HG02981 (cell line): Measurements from ENCODE around the gene SLC9A5.

Experiments used
- ATAC-seq: cut with Tn5 transposase; IDR thresholded peaks from one replicate; pipeline ENCODE4 v1.9.1; 2021; ENCODE audit warnings: mild to moderate bottlenecking, moderate library complexity; ENCODE audit not compliant: unreplicated experiment

SLC9A5 gene

DNA sequence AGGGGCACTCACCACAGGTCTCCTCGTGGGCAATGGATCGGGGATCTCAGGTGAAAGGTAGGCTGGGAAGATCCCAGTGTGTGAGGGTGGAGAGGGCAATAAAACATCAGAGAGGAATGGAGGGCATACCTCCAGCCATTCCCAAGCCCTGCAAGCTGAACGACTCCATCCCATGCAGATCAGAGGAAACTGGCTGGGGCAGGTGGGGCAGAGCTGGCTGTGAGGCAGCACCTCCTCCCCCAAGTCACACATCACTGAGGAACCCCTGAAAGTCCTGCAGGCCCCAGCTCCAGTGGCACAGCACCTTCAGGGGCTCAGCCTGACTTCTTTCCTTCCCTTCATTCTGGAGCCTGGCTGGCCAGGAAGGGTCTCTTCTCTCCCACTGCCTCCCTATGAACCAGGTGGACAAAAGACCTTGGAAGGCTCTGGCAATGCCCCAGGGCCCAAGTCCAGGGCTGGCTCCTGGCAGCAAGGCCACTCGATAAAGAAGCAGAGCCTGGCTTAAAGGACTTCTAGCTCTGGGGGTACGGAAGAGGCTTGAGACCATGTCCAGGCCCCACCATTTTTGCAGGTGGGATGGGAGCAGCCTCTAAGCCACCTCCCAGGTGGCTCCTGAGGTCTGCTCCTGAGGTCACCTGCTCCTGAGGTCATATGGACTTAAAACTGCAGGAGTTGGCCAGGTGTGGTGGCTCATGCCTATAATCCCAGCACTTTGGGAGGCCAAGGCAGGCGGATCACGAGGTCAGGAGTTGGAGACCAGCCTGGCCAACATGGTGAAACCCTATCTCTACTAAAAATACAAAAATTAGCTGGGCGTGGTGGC is 35.4 kb upstream of the SLC9A5 start:
- ATAC-seq = no peak

- ATAC-seq = no peak
Observed at GRCh38 chr16:67215706-67216105, 33.1 kb upstream of the SLC9A5 start.

- ATAC-seq = no peak
Observed at GRCh38 chr16:67216612-67217490, 31.9 kb upstream of the SLC9A5 start.

GRCh38 chr16:67223992-67224391 is 24.8 kb upstream of the SLC9A5 start:
- no peak for ATAC-seq

DNA sequence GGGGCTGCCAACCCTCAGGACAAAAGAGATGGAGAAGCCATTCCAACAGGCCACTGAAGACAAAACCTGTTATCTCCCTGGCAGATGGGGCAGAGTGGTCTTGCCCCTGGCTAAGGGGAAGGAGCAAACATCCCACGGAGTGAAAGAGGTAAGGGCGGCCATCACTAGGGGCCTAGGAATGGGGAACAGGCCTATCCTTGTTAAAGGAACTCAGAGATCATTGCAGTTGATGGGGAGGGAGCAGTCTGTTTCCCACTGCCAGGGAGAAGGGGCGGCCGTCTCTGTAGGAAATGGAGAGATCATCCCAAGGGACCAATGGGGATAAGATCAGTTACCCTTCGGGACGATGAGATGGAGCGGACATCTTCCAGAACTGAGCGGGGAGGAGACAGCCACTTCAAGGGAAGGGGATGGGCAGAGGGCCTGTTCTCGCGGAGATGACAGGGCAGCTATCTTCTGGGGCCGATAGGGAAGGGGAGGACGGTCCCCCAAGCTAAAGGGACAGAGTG is 22.4 kb upstream of the SLC9A5 start:
- ATAC-seq = no peak

- ATAC-seq = peak; percentile 94
Observed at GRCh38 chr16:67226804-67227566, 21.8 kb upstream of the SLC9A5 start, which contains the start of gene TMEM208. TMEM208 (plus strand) TSS chr16:67227130; CDS start chr16:67227219, 89 bp downstream.

- no peak for ATAC-seq
Observed at GRCh38 chr16:67227567-67227921, 21.2 kb upstream of the SLC9A5 start.

- ATAC-seq = no peak
Observed at GRCh38 chr16:67228034-67228785, 20.6 kb upstream of the SLC9A5 start.

- ATAC-seq = no peak
Observed at GRCh38 chr16:67228905-67229304, 19.9 kb upstream of the SLC9A5 start.

DNA sequence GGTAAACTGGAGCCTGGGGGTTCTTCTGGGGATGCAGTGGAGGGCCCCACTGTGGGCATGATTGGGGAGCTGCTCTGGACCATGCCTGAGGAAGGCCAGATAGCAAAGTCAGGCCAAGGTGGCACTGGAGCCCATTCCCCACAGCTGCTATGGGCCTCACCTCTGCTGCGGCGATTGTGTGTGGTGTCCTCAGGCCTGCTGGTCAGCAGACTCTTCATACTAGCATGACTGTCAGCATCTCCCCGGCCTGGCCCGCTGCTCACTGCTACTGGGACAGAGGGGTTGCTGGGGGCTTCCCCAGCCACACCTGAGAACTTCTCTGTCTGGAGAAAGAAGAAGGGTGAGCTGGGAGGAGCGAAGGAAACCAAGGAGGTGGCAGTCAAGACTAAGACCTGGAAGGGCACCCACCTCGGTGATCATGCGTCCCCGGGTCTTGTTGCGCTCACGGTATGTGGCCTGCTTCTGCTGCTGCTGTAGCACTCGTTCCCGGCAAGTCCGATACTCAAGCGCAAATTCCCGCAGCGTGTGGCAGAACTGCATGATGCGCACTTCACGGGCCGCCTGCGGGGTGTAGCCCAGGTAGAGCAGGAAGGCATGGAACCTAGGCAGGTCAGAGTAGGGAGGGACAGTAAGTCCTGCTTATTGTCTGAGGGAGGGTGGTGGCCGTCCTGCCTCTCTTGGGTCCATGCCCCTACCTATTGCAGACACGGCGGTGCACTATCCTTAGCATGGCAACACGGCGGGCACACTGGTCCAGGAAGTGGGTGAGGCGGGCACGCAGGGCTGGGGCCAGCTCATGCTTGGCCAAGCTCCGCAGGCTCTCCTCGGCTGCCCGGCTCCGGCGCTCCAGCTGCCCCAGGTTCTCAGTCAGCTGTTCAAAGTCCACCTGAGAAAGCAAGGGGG is 18.6 kb upstream of the SLC9A5 start:
- ATAC-seq = no peak

- ATAC-seq = no peak
Observed at GRCh38 chr16:67230809-67231660, 17.7 kb upstream of the SLC9A5 start.

DNA sequence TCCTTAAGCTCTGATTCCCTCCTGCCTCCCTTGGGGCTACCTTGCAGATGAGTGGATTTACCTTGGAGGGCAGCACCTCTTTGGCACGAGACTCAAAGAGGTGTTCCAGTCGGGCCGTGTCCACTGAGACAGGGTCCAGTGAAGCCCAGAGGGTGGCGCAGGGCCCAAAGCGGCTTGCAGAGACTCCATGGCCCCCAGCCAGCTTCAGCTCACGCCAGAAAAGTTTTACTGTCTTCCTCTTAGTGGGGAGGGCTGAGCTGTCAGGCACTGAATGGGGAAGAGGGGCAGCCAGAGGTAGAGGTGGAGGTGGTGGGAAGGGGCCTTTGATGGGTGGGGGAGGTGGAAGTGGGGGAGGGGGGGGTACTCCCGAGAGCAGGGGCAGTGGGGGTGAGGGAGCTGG is 15.2 kb upstream of the SLC9A5 start:
- no peak for ATAC-seq

DNA sequence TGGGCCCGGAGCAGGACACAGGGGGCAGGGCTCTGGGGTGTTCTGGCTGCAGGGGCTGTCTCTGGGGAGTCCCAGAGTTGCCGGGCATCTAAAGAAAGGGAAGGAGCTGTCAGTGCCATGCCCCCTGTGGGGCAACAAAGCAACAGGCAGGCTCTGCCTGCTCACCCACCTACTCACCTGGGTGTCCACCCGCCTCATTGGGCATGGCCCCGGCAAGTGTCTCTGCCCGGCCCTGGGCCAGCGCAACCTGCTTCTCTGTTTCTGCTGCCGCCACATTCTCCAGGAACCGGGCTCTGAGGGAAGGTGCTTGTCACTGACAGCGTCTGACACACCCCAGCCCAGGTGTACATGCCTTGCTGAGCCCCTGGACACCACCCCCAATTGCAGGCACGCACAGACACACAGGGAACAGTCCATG is 14.6 kb upstream of the SLC9A5 start:
- no peak for ATAC-seq

DNA sequence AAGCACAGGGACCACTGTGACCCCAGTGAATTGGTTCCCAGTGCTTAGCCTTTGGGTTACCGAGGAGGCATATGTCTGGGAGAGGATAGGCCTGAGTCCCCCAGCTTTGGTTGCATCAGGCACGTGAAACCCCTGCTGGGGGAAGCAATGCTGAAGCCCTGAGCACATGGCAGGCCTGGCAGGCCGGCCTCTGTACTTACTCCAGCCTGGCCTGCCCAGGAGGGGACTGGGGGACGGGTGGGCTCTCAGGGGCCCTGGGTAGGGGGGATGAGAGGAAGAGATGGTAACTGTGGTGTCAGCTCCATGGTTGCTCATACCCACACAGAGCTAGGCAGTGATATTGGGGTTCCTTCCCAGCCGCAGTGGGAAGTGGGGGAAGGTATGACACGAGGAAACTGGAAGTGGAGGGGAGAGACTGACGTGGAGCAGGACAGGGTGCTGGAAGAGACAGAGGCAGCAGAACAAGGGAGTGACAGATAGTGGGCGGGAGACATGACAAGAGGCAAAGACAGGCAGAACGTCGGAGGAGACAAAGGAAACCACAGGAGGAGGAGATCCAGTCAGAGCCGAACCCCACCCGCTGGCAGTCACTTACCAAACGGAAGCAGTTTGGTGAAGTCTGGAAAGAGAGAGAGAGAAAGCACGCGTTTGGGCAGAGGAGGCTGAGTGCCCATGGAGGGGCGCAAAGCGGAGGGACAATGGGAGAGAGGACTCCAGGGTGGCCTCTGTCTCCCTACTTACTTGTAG is 12.8 kb upstream of the SLC9A5 start:
- no peak for ATAC-seq

- peak; percentile 57 for ATAC-seq
Observed at GRCh38 chr16:67236563-67237395, 12.0 kb upstream of the SLC9A5 start.

DNA sequence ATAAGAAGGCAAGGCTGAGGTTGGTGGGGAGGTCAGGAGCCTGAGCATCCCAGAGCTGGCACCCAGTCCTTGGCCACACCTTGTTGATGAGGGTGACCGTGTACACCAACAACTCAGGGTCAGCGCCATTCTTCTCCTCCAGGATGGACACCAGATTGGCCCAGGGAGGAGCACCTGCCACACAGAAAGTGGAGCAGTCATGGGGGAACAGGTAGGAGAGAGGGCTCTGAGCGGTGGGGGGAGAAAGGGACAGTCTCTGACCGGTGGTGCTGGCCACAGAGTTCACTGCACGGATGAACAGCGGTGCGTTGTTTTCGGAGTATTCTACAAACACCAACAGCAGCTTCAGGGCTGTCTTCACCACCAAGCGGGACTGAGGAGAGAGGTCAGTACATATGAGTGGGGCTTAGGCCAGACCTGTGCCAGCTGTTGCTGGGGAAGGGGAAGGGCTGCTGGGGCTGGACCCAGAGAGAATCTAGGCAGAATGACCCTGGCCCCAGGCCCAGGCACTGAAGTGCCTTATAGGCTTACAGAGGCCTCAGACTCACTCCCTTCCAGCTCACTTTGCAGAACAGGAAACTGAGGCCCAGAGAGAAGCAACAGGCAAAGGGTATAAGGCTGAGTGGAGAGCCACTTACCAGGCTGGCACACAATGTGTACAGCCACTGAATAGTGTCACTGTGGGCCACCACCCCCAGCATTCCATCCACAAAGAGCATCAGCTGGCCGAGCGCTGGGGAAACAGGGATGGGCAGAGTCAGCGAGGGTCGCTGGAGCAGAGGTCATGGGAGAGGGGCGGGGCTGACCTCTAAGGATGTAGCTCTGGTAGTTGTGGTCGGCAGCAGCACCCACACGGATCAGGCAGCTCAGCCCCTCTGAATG is 11.1 kb upstream of the SLC9A5 start:
- ATAC-seq = no peak
